BLaER1 treated with 17β-estradiol and CSF1 and Interleukin-3, amounts not matched to agents 10 nM and 100 nM (cell line): ENCODE data around the gene SFTPB.
"Not testable (repeated sequence)": the region's sequence is repeated elsewhere in the genome, so short reads cannot be mapped to it uniquely, and the experiment has no call there.

Source experiments
- H3K27ac ChIP-seq, 11 experiments: shearing (Covaris generic); formaldehyde crosslinking; 2 replicates each; pipeline ENCODE4 v1.8.1; 2022
- H3K27me3 ChIP-seq, 11 experiments: shearing (Covaris generic); formaldehyde crosslinking; 2 replicates each; pipeline ENCODE4 v1.8.1; 2022
- H3K36me3 ChIP-seq, 11 experiments: shearing (Covaris generic); formaldehyde crosslinking; 2 replicates each; pipeline ENCODE4 v1.8.1; 2022
- H3K4me1 ChIP-seq, 10 experiments: shearing (Covaris generic); formaldehyde crosslinking; 2 replicates each; pipeline ENCODE4 v1.8.1; 2022
- H3K4me2 ChIP-seq, 11 experiments: shearing (Covaris generic); formaldehyde crosslinking; 2 replicates each; pipeline ENCODE4 v1.8.1; 2022
- H3K4me3 ChIP-seq, 10 experiments: shearing (Covaris generic); formaldehyde crosslinking; 2 replicates each; pipeline ENCODE4 v1.8.1; 2022
- H3K9ac ChIP-seq, 11 experiments: shearing (Covaris generic); formaldehyde crosslinking; 2 replicates each; pipeline ENCODE4 v1.8.1; 2022
- H3K9me3 ChIP-seq, 11 experiments: shearing (Covaris generic); formaldehyde crosslinking; replicated peaks in 1 of 11; 2 replicates each; pipeline ENCODE4 v1.8.1; 2022
- H4K20me1 ChIP-seq, 11 experiments: shearing (Covaris generic); formaldehyde crosslinking; 2 replicates each; pipeline ENCODE4 v1.8.1; 2022
- Cebpa-rat ChIP-seq, 11 experiments: shearing (Covaris generic); IDR thresholded peaks; 2 replicates each; pipeline ENCODE4 v1.8.1; 2022

SFTPB gene

DNA sequence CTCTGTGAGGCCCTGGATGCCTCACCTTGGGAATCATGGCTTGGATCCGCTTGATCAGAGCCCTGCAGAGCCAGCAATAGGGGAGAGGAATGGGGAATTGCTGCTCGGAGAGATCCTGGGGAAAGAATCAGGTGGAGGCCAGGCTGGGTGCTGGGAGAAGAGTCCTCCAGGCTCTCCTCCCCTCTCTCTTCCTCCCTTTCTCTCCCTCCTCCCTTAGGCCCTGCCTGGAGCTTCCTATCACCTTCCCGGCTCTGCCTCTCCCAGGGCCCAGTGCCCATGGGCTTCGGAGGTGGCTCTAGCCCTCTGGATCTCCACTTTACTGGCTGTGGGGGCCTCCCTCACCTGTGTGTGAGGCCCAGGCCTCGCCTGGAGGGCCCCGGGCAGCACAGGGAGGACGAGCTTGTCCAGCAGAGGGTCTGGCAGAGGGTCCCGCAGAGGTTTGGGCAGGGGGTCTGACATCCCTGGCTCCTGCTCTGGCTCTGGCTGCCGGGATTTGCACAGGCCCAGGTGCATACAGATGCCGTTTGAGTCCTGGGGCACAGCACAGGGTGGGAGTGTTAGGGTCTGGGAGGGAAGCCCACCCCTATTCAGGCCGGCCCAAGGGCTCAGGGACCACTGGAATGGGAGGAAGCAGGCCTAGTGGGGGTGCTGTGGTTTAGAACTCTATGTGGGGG lies 2.6 kb downstream of the SFTPB start:
- no peak for TF ChIP-seq Cebpa-rat (IDR thresholded peaks at IDR 0.05)
- no peaks in the 10 kb centered on the region for H3K27me3 ChIP-seq
- H3K4me1 ChIP-seq = peaks cover 8 to 21% (median 11%) of the 10 kb centered on the region in 10 experiments; a peak in 19 of 20 replicates
- peaks cover 0 to 13% (median 0%) of the 10 kb centered on the region in 11 experiments; a peak in 2 of 22 replicates for H4K20me1 ChIP-seq
- H3K9ac ChIP-seq = no peak overlapping the region
- H3K4me2 ChIP-seq = no peak overlapping the region
- no peaks in the 10 kb centered on the region for H3K9me3 ChIP-seq
- peaks cover 0 to 8% (median 0%) of the 10 kb centered on the region in 11 experiments; a peak in 2 of 22 replicates for H3K36me3 ChIP-seq
- no peak overlapping the region for H3K4me3 ChIP-seq
- H3K27ac ChIP-seq = no peak overlapping the region

DNA sequence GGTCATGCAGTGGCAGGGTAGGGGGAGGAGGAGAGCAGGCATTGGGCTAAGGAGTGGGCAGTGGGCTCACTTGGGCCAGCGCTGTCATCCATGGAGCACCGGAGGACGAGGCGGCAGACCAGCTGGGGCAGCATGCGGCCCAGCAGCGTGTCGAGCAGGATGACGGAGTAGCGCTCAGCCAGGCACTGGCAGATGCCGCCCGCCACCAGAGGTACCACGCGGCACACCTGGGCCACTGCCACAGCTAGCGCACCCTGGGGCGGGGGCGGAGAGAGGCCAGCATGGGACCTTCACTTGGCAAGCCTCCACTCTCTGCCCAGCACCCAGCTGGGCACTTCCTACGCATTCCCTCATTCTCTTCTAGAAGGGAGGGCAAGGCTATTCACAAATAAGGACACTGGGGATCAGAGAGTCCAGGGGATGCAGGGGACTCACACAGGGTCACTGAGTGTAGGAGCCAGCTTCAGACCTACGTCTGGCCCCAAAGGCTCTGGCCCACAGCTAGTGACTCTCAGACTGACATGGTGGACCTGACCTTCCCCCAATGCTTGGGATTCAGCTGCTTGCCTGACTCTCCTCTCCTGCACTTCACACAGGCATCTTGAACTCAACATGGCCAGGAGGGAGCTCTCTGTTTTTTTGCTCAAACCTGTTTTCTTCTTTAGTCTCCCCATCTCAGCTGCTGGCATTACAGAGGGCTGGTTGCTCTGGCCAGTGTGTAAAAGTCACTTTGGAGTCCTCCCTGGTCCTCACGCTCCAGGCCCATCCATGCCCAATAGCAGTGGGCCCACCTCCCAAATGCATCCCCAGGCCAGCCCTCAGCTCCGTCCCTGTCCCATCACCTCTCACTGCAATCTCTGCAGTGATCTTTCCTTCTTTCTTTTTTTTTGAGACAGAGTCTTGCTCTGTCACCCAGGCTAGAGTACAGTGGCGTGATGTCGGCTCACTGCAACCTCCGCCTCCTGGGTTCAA lies 4.1 kb downstream of the SFTPB start:
- Histone ChIP-seq H3K4me2 (no peak overlapping the region), H3K4me1 (peaks cover 8 to 21% (median 10%) of the 10 kb centered on the region in 10 experiments; a peak in 19 of 20 replicates)

DNA sequence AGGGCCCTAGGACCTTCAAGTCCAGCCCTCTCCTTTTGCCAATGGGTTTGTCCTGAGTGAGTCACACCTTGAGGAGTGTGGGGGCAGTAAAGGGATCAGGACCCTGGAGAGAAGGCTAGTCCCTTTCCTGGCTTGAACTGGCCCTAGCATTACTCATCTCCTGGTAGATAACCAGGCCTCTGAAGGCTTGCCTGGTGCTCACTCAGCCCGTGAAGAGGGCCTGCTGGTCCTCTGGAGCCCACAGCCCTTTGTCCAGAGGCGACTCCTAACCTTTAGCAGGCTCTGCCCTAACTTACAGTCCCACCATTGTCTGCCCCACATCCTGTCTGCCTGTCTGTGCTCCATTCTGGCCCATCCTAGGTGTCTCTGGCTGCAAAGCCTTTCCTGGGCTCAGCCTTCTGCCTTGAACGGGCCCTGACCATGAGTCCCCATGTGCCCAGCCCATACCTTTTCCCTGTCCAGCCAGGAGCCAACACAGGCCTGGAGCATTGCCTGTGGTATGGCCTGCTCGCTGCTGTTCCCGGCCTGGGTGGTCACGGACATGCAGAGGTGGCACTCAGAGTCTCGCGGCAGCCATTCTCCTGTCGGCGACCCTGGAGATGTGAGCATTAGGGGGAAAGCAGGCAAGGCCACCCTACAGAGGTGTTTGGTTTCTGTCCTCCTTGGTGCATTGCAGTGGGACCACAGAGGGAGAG lies 5.0 kb downstream of the SFTPB start:
- Histone ChIP-seq H3K4me3 (no peak overlapping the region), H3K4me1 (peaks cover under 1 to 12% (median 5%) of the 10 kb centered on the region in 10 experiments; a peak in 16 of 20 replicates), H3K27me3 (no peaks in the 10 kb centered on the region), H3K9ac (no peak overlapping the region), H3K36me3 (peaks cover 0 to 28% (median 18%) of the 10 kb centered on the region in 11 experiments; a peak in 16 of 22 replicates), H4K20me1 (peaks cover 0 to 22% (median 0%) of the 10 kb centered on the region in 11 experiments; a peak in 2 of 22 replicates), H3K4me2 (no peak overlapping the region), H3K9me3 (no peaks in the 10 kb centered on the region), H3K27ac (no peak overlapping the region)
- TF ChIP-seq Cebpa-rat (IDR thresholded peaks at IDR 0.05) = no peak

More for the DNA sequence above, 4.1 kb downstream of the SFTPB start:
- H3K27me3 ChIP-seq = no peaks in the 10 kb centered on the region
- TF ChIP-seq Cebpa-rat (IDR thresholded peaks at IDR 0.05) = no peak
- H3K4me3 ChIP-seq = no peak overlapping the region
- no peak overlapping the region for H3K27ac ChIP-seq
- no peak overlapping the region for H3K9ac ChIP-seq
- peaks cover 0 to 20% (median 10%) of the 10 kb centered on the region in 11 experiments; a peak in 13 of 22 replicates for H3K36me3 ChIP-seq
- no peaks in the 10 kb centered on the region for H3K9me3 ChIP-seq
- peaks cover 0 to 22% (median 0%) of the 10 kb centered on the region in 11 experiments; a peak in 2 of 22 replicates for H4K20me1 ChIP-seq

DNA sequence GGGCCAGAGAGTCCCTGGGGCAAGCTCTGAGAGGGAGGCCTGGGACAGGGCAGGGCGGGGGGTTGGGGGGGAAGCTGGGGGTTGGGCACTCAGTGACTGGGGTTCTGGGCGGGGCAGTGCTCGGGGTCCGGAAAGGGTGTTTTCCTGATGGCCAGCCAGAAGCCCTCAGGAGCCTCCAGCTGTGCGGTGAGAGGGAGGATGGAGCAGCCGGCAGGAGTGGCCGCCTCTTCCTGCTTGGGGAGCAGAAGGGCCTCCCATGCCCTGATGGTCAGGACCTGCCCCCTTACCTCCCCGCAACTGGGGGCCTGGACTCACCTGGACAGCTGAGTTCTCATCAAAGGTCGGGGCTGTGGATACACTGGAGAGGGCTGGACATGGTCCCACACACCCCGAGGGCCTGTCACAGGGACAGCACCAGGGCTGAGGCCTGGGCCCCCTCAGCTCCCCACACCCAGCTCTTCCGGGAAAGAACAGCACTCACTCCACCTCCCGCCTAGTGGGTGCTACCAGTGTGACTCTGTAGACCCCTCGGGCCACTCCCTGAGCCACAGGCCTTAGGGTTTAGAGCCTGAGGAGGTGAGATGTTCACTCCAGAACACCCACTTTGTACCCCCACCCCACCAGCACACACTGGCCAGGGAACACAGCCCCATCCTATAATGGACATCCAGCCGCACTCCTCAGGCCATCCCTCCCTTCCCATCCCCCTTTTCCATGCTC lies 6.7 kb downstream of the SFTPB start:
- H3K27me3 ChIP-seq = no peaks in the 10 kb centered on the region
- peaks cover 10 to 41% (median 30%) of the 10 kb centered on the region in 11 experiments for H3K36me3 ChIP-seq
- H3K4me3 ChIP-seq = no peak overlapping the region
- no peak for TF ChIP-seq Cebpa-rat (IDR thresholded peaks at IDR 0.05)
- H3K9me3 ChIP-seq = no peaks in the 10 kb centered on the region
- no peak overlapping the region; a peak in 1 of 22 replicates for H3K9ac ChIP-seq
- no peak overlapping the region for H3K27ac ChIP-seq
- peaks cover 0 to 7% (median under 1%) of the 10 kb centered on the region in 10 experiments; a peak in 7 of 20 replicates for H3K4me1 ChIP-seq
- peaks cover 0 to 22% (median 0%) of the 10 kb centered on the region in 11 experiments; a peak in 4 of 22 replicates for H4K20me1 ChIP-seq
- no peak overlapping the region for H3K4me2 ChIP-seq

DNA sequence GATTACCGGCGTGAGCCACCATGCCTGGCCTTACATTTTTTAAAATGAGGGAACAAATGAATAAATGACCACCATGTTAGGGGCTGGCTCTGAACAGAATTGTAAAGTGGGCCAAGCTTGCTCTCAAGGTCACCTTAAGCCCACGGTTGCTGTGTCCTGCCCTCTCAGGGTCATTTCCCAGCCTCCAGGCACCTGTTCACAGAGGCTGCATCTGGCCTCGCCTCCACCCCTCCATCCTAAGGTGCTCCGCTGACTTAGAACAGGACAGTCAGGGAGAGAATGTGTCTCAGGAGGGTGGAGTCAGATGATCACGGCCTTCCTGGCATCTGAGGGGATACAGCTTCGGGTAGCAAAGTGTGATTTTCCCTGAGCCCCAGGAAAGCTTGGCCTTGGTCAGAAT lies 7.3 kb downstream of the SFTPB start:
- Histone ChIP-seq H3K27me3 (no peaks in the 10 kb centered on the region), H4K20me1 (peaks cover 0 to 22% (median 0%) of the 10 kb centered on the region in 11 experiments; a peak in 4 of 22 replicates), H3K9ac (no peak overlapping the region), H3K9me3 (no peaks in the 10 kb centered on the region), H3K4me3 (no peak overlapping the region), H3K27ac (no peak overlapping the region), H3K36me3 (peaks cover 16 to 46% (median 35%) of the 10 kb centered on the region in 11 experiments), H3K4me1 (peaks cover 0 to 6% (median 0%) of the 10 kb centered on the region in 10 experiments; a peak in 1 of 20 replicates), H3K4me2 (no peak overlapping the region)
- TF ChIP-seq Cebpa-rat (IDR thresholded peaks at IDR 0.05) = no peak

DNA sequence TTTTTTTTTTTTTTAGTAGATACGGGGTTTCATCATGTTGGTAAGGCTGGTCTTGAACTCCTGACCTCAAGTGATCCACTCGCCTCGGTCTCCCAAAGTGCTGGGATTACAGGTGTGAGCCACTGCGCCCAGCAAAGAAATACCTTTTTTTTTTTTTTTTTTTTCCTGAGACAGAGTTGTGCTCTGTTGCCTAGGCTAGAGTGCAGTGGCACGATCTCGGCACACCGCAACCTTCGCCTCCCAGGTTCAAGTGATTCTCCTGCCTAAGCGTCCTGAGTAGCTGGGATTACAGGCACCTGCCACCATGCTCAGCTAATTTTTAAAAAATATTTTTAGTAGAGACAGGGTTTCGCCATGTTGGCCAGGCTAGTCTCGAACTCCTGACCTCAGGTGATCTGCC lies 7.7 kb downstream of the SFTPB start:
- not testable (repeated sequence) for H3K9me3 ChIP-seq, H3K4me2 ChIP-seq, H3K4me1 ChIP-seq, H3K27ac ChIP-seq, H3K27me3 ChIP-seq, H3K9ac ChIP-seq, H3K4me3 ChIP-seq
- peaks cover 20 to 51% (median 36%) of the 10 kb centered on the region in 11 experiments for H3K36me3 ChIP-seq
- H4K20me1 ChIP-seq = peaks cover 0 to 22% (median 0%) of the 10 kb centered on the region in 11 experiments; a peak in 4 of 22 replicates

DNA sequence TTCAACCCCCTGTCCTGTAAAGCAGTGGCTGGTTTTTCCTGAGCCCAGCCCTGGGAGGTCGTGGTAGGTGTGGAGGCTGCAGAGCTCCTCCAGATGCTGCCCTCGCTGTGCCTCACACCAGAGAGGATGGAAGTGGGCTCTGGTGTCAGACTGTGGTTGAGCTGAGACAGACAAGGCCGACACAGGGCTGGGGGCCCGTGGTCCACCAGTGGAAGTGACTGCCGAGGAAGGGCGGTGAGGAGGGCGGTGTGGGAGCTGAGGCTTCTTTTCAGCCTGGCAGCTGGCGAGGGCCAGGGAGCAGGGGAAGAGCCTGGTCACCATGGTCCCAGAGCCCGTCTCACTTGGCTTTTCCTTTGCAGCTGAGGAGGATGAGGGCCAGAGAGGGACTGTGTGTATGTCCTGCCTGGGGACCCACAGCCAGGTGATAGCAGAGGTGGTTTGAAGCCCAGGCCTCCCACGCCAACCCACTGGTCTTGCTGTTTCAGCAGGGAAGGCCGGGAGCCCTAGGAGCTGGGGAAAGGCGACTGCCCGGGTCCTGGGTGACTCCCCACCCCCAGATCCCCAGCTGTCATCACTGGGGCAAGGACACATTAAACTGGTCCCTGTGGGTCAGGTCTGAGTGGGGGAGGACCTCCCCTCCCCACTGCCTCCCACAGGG lies 8.5 kb downstream of the SFTPB start:
- H4K20me1 ChIP-seq = peaks cover 0 to 22% (median 0%) of the 10 kb centered on the region in 11 experiments; a peak in 4 of 22 replicates
- H3K4me3 ChIP-seq = no peak overlapping the region
- peaks cover 0 to 6% (median 0%) of the 10 kb centered on the region in 10 experiments; a peak in 1 of 20 replicates for H3K4me1 ChIP-seq
- no peak overlapping the region for H3K9ac ChIP-seq
- no peaks in the 10 kb centered on the region for H3K27me3 ChIP-seq
- H3K36me3 ChIP-seq = peaks cover 28 to 58% (median 45%) of the 10 kb centered on the region in 11 experiments
- no peak for TF ChIP-seq Cebpa-rat (IDR thresholded peaks at IDR 0.05)
- H3K4me2 ChIP-seq = no peak overlapping the region
- no peaks in the 10 kb centered on the region for H3K9me3 ChIP-seq
- H3K27ac ChIP-seq = no peak overlapping the region

DNA sequence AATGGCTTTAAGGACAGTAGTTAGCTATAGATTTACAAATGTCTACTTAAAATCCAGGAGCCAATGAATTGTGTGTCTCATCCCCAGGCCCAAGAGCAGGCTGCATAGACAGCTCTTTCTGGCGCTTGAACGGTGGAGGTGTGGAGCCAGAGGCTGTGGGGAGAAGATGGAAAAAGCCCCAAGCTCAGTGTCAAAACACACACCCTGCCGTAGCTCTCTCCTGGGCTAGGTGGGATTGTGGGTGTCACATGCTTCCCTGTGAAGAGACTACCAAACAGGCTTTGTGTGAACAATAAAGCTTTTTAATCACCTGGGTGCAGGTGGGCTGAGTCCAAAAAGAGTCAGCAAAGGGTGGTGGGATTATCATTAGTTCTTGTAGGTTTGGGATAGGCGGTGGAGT lies 10.6 kb downstream of the SFTPB start:
- Histone ChIP-seq H3K4me1 (peaks cover 0 to 11% (median 0%) of the 10 kb centered on the region in 10 experiments; a peak in 4 of 20 replicates), H3K36me3 (peaks cover 48 to 79% (median 65%) of the 10 kb centered on the region in 11 experiments), H4K20me1 (peaks cover 0 to 21% (median 0%) of the 10 kb centered on the region in 11 experiments; a peak in 4 of 22 replicates)
- not testable (repeated sequence) for H3K4me2 ChIP-seq, H3K9ac ChIP-seq, H3K27ac ChIP-seq, H3K4me3 ChIP-seq, H3K27me3 ChIP-seq, H3K9me3 ChIP-seq
